Keratinocyte (primary cell): Measurements from ENCODE around the gene ZNF814. TPM values are rescaled to one million over a fixed set of nuclear protein-coding genes. Genes with fewer than 3 reads are reported as not detected.
"Not testable (repeated sequence)": the region's sequence is repeated elsewhere in the genome, so short reads cannot be mapped to it uniquely, and the experiment has no call there.

Experiments
- DNase-seq: peaks from one replicate; pipeline ENCODE4 v3.0.0-alpha.2; 2011; ENCODE audit warnings: low read depth, missing footprints, low spot score
- FAIRE-seq: peaks from 2 replicates; lab custom pipeline; 2011; peaks lifted over from hg19 to GRCh38; lab: Jason Lieb, UNC
- H2AFZ ChIP-seq: 2 replicates; pipeline ENCODE4 v1.6.0; 2012; ENCODE audit warnings: low read length, control low read depth, inconsistent platforms; ENCODE audit not compliant: control insufficient read depth
- H3K27ac ChIP-seq: 2 replicates; pipeline ENCODE4 v1.5.1; 2011; ENCODE audit warnings: low read length; ENCODE audit not compliant: control insufficient read depth, insufficient read depth
- H3K27me3 ChIP-seq: 3 replicates; pipeline ENCODE4 v1.6.0; 2011; ENCODE audit warnings: low read length; ENCODE audit not compliant: control insufficient read depth, insufficient read depth; ENCODE audit errors: extremely low read depth
- H3K36me3 ChIP-seq, 2 experiments: 2 replicates in 1 of 2; 3 replicates in 1 of 2; pipeline ENCODE4 v1.5.1; 2011; ENCODE audit warnings: low read length in 2 of 2, mild to moderate bottlenecking in 1 of 2; ENCODE audit not compliant: control insufficient read depth in 2 of 2, insufficient read depth in 2 of 2; ENCODE audit errors: extremely low read depth in 1 of 2
- H3K4me1 ChIP-seq: 3 replicates; pipeline ENCODE4 v1.5.1; 2011; ENCODE audit warnings: low read length; ENCODE audit not compliant: control insufficient read depth, insufficient read depth; ENCODE audit errors: extremely low read depth
- H3K4me2 ChIP-seq: 3 replicates; pipeline ENCODE4 v1.6.0; 2011; ENCODE audit warnings: low read depth, low read length; ENCODE audit not compliant: control insufficient read depth, insufficient read depth; ENCODE audit errors: extremely low read depth
- H3K4me3 ChIP-seq, 3 experiments: fragments of 200-600 bp in 1 of 3; sonication (generic) in 1 of 3; 2 replicates in 2 of 3; 3 replicates in 1 of 3; pipeline ENCODE4 v1.5.1; 2011 to 2016; ENCODE audit warnings: low read length in 3 of 3, mild to moderate bottlenecking in 3 of 3, control low read depth in 2 of 3, inconsistent platforms in 1 of 3, low read depth in 1 of 3, mixed read lengths in 1 of 3, mixed run types in 1 of 3, moderate library complexity in 1 of 3; ENCODE audit not compliant: control insufficient read depth in 2 of 3, insufficient read depth in 2 of 3; ENCODE audit errors: extremely low read depth in 1 of 3
- H3K79me2 ChIP-seq: 2 replicates; pipeline ENCODE4 v1.6.0; 2012; ENCODE audit warnings: low read length; ENCODE audit not compliant: control insufficient read depth, insufficient read depth
- H3K9ac ChIP-seq: 3 replicates; pipeline ENCODE4 v1.6.0; 2011; ENCODE audit warnings: low read length; ENCODE audit not compliant: control insufficient read depth, insufficient read depth; ENCODE audit errors: extremely low read depth
- H3K9me1 ChIP-seq: 3 replicates; pipeline ENCODE4 v1.6.0; 2011; ENCODE audit warnings: low read length; ENCODE audit not compliant: control insufficient read depth, insufficient read depth; ENCODE audit errors: extremely low read depth
- H3K9me3 ChIP-seq: 2 replicates; pipeline ENCODE4 v1.5.1; 2012; ENCODE audit warnings: low read depth, low read length; ENCODE audit not compliant: control insufficient read depth
- H4K20me1 ChIP-seq: 3 replicates; pipeline ENCODE4 v1.6.0; 2011; ENCODE audit warnings: low read length; ENCODE audit not compliant: control insufficient read depth, insufficient read depth; ENCODE audit errors: extremely low read depth
- CTCF ChIP-seq, 3 experiments: IDR thresholded peaks in 1 of 3; conservative IDR thresholded peaks in 1 of 3; optimal IDR thresholded peaks in 1 of 3; 2 replicates in 2 of 3; 3 replicates in 1 of 3; pipeline versions ENCODE3 to v1.5.1; 2011; ENCODE audit warnings: low read length in 3 of 3, mild to moderate bottlenecking in 3 of 3, moderate library complexity in 2 of 3, control low read depth in 1 of 3, inconsistent platforms in 1 of 3; ENCODE audit not compliant: insufficient read depth in 2 of 3; ENCODE audit errors: extremely low read depth in 1 of 3
- EZH2 ChIP-seq: IDR thresholded peaks from one replicate; pipeline ENCODE4 v1.6.1; 2012; ENCODE audit warnings: inconsistent platforms, mild to moderate bottlenecking, low read length, moderate library complexity
- dilution Hi-C: fragments of 300-500 bp; cut with MboI; formaldehyde crosslinking; loops from one replicate; pipeline ENCODE4 v1.7.0; 2020; ENCODE audit warnings: low sequenced_read_pairs; ENCODE audit not compliant: extremely low pct_ligation_motif_present
- polyA plus RNA-seq, 5 experiments: library from polyadenylated mRNA; depleted of rRNA in 3 of 5; stranded (reverse) in 3 of 5; stranded (forward) in 1 of 5; unstranded in 1 of 5; fragments of >200 nt; gene quantifications; 1 replicate in 1 of 5; 2 replicates in 3 of 5; 3 replicates in 1 of 5; pipeline versions ENCODE4 v1.2.1 to v1.2.3, GENCODE V29; 2011 to 2012; ENCODE audit warnings: missing spikeins in 2 of 5, low read depth in 1 of 5, low replicate concordance in 1 of 5

Gene ZNF814
- polyA plus RNA-seq, 1 donor (not counting 4 experiments of a cell fraction or from before 2014, with no cell fraction given): 13.8 TPM

GRCh38 chr19:57916168-57916995 lies 27.5 kb upstream of the ZNF814 start, which contains the start of gene ZNF417:
Gene ZNF417 (minus strand): TSS chr19:57916592. CDS start chr19:57916411, 181 bp downstream.
- H3K27ac ChIP-seq: peak within 1 kb of the TSS; percentile 56
- FAIRE-seq (peak; percentile 98), DNase-seq (peak; percentile 68)
- H3K4me1 ChIP-seq, H3K9me3 ChIP-seq, dilution Hi-C loops, H3K9me1 ChIP-seq, H3K36me3 ChIP-seq, H3K27me3 ChIP-seq, H4K20me1 ChIP-seq: not testable (repeated sequence)
- H2AFZ ChIP-seq: peak within 1 kb of the TSS; percentile 75
- H3K4me3 ChIP-seq: peak within 1 kb of the TSS; percentile 87 to 91 (median 90)
- H3K79me2 ChIP-seq: peaks cover 32% of the 10 kb centered on the region
- TF ChIP-seq CTCF (optimal IDR thresholded peaks at IDR 0.05 in 1 of 3, IDR thresholded peaks at IDR 0.05 in 1 of 3, conservative IDR thresholded peaks at IDR 0.05 in 1 of 3; ENCODE audit: extremely low read depth in 1 of 3, insufficient read depth in 2 of 3, low read length in 3 of 3): peak in 2 of 3 experiments; percentile 10 to 26
- H3K4me2 ChIP-seq: peak within 1 kb of the TSS; percentile 92
- peak within 1 kb of the TSS; percentile 86 for H3K9ac ChIP-seq

GRCh38 chr19:57914531-57914930 lies 25.7 kb upstream of the ZNF814 start:
- Histone ChIP-seq H3K9me3 (no peaks in the 10 kb centered on the region), H3K9me1 (no peaks in the 10 kb centered on the region), H3K4me3 (no peak overlapping the region)

More at GRCh38 chr19:57914531-57914930, 25.7 kb upstream of the ZNF814 start:
- dilution Hi-C loops: no loop called here
- Histone ChIP-seq H3K27me3 (no peaks in the 10 kb centered on the region), H3K27ac (no peak overlapping the region), H3K36me3 (peaks cover 4 to 9% of the 10 kb centered on the region in 2 experiments), H3K4me1 (peaks cover 6% of the 10 kb centered on the region), H2AFZ (no peak overlapping the region), H4K20me1 (no peaks in the 10 kb centered on the region), H3K9ac (no peak overlapping the region), H3K79me2 (peaks cover 32% of the 10 kb centered on the region), H3K4me2 (no peak overlapping the region)
- TF ChIP-seq EZH2 (no peak), CTCF (optimal IDR thresholded peaks at IDR 0.05 in 1 of 3, IDR thresholded peaks at IDR 0.05 in 1 of 3, conservative IDR thresholded peaks at IDR 0.05 in 1 of 3; ENCODE audit: extremely low read depth in 1 of 3, insufficient read depth in 2 of 3, low read length in 3 of 3) (no peak)
- FAIRE-seq (no peak), DNase-seq (no peak)
